ENCODE data around the gene ABHD14A.

GRCh38 chr3:51942603-51943450, 32.0 kb upstream of the ABHD14A start:
- TF ChIP-seq EZH2 (IDR thresholded peaks at IDR 0.05; ENCODE audit: borderline replicate concordance, low read depth, low read length, severe bottlenecking) (no peak), CTCF (IDR thresholded peaks at IDR 0.05; ENCODE audit: borderline replicate concordance, extremely low read depth, low read length, poor library complexity, severe bottlenecking) (no peak)

Data from DND-41 (cell line).